ENCODE measurements around the gene ACY1.

The ACY1 gene

GRCh38 chr3:51946796-51947195 is 36.5 kb upstream of the ACY1 start:
- no peak for DNase-seq

- DNase-seq: no peak
Measured at GRCh38 chr3:51947215-51947900, 36.0 kb upstream of the ACY1 start.

- DNase-seq: no peak
Measured at GRCh38 chr3:51948016-51948580, 35.2 kb upstream of the ACY1 start.

GRCh38 chr3:51949121-51949520 is 34.2 kb upstream of the ACY1 start:
- no peak for DNase-seq

- no peak for DNase-seq
Measured at GRCh38 chr3:51950899-51951298, 32.4 kb upstream of the ACY1 start.

- no peak for DNase-seq
Measured at GRCh38 chr3:51953445-51953844, 29.9 kb upstream of the ACY1 start.

- DNase-seq: no peak
Measured at GRCh38 chr3:51954105-51954504, 29.2 kb upstream of the ACY1 start.

GRCh38 chr3:51954713-51955112 is 28.6 kb upstream of the ACY1 start:
- no peak for DNase-seq

- DNase-seq: no peak
Measured at GRCh38 chr3:51955175-51955892, 28.0 kb upstream of the ACY1 start, which contains the start of gene GPR62. GPR62 (plus strand) TSS chr3:51955381; CDS start chr3:51955653, 272 bp downstream.

- DNase-seq: peak; percentile 44
Measured at GRCh38 chr3:51955893-51956770, 27.2 kb upstream of the ACY1 start.

- DNase-seq: no peak
Measured at GRCh38 chr3:51957520-51958205, 25.7 kb upstream of the ACY1 start.

GRCh38 chr3:51958603-51959521 is 24.5 kb upstream of the ACY1 start:
- no peak for DNase-seq

- DNase-seq: no peak
Measured at GRCh38 chr3:51959651-51960050, 23.7 kb upstream of the ACY1 start.

GRCh38 chr3:51960386-51960785 is 22.9 kb upstream of the ACY1 start:
- no peak for DNase-seq

- DNase-seq: no peak
Measured at GRCh38 chr3:51961011-51961410, 22.3 kb upstream of the ACY1 start.

GRCh38 chr3:51961602-51962569 is 21.4 kb upstream of the ACY1 start:
- DNase-seq: no peak

GRCh38 chr3:51962854-51963530 is 20.3 kb upstream of the ACY1 start:
- DNase-seq: no peak

- no peak for DNase-seq
Measured at GRCh38 chr3:51963951-51964451, 19.3 kb upstream of the ACY1 start.

GRCh38 chr3:51964521-51964920 is 18.8 kb upstream of the ACY1 start:
- no peak for DNase-seq
